CD8-positive, alpha-beta memory T cell (primary cell): ENCODE measurements around the gene PDE11A. TPM values are rescaled to one million over a fixed set of nuclear protein-coding genes. Genes with fewer than 3 reads are reported as not detected.
A peak's percentile ranks its signal among the peaks of the same experiment; 100 is the strongest.

Experiments
- CTCF ChIA-PET: fragments of 350-600 bp; sonication (Branson Sonifier 250); formaldehyde crosslinking; loops from one replicate; lab custom pipeline; 2021; ENCODE audit warnings: antibody characterized with exemption; lab: Charles Lee
- POLR2A ChIA-PET: fragments of 350-600 bp; sonication (Branson Sonifier 250); formaldehyde crosslinking; loops from one replicate; lab custom pipeline; 2021; ENCODE audit warnings: antibody characterized with exemption; lab: Charles Lee
- DNase-seq, 5 donors: peaks; one replicate each; pipeline versions ENCODE4 v3.0.0 to v3.0.0-alpha.2; 2020 to 2022; ENCODE audit warnings: mixed read lengths in 1 of 5
- H3K27ac ChIP-seq: one replicate; pipeline ENCODE4 v1.7.0; 2013; ENCODE audit warnings: low read depth, mild to moderate bottlenecking, low read length, moderate library complexity
- H3K27me3 ChIP-seq: 2 replicates; pipeline ENCODE4 v1.7.0; 2013; ENCODE audit warnings: low read length, mild to moderate bottlenecking; ENCODE audit not compliant: insufficient read depth, poor library complexity, severe bottlenecking
- H3K36me3 ChIP-seq: 2 replicates; pipeline ENCODE4 v1.7.0; 2013; ENCODE audit warnings: mild to moderate bottlenecking, low read length, moderate library complexity; ENCODE audit not compliant: insufficient read depth
- H3K4me1 ChIP-seq: 2 replicates; pipeline ENCODE4 v1.7.0; 2013; ENCODE audit warnings: mild to moderate bottlenecking, low read length, moderate library complexity; ENCODE audit not compliant: insufficient read depth
- H3K4me3 ChIP-seq: 2 replicates; pipeline ENCODE4 v1.7.0; 2013; ENCODE audit warnings: mild to moderate bottlenecking, low read length
- H3K9me3 ChIP-seq: 2 replicates; pipeline ENCODE4 v1.7.0; 2013; ENCODE audit warnings: mild to moderate bottlenecking, low read length
- H3K27ac Mint-ChIP-seq, 8 donors: one replicate each; pipeline ENCODE4 v1.8.0; 2020 to 2021; ENCODE audit warnings: mixed read lengths in 8 of 8, mild to moderate bottlenecking in 6 of 8, inconsistent platforms in 3 of 8, moderate library complexity in 3 of 8
- H3K27me3 Mint-ChIP-seq, 2 donors: one replicate each; pipeline ENCODE4 v1.8.0; 2020 to 2021; ENCODE audit warnings: mixed read lengths in 2 of 2, mild to moderate bottlenecking in 1 of 2, moderate library complexity in 1 of 2
- H3K36me3 Mint-ChIP-seq, 3 donors: one replicate each; pipeline ENCODE4 v1.8.0; 2020 to 2021; ENCODE audit warnings: mixed read lengths in 3 of 3, inconsistent platforms in 1 of 3, mild to moderate bottlenecking in 1 of 3
- H3K4me1 Mint-ChIP-seq, 3 donors: one replicate each; pipeline ENCODE4 v1.8.0; 2020 to 2021; ENCODE audit warnings: mixed read lengths in 3 of 3, inconsistent platforms in 1 of 3, mild to moderate bottlenecking in 1 of 3
- H3K4me3 Mint-ChIP-seq, 7 donors: one replicate each; pipeline ENCODE4 v1.8.0; 2020 to 2021; ENCODE audit warnings: mixed read lengths in 7 of 7, mild to moderate bottlenecking in 6 of 7, moderate library complexity in 4 of 7, inconsistent platforms in 2 of 7
- H3K9me3 Mint-ChIP-seq, 5 donors: one replicate each; pipeline ENCODE4 v1.8.0; 2020 to 2022; ENCODE audit warnings: mixed read lengths in 5 of 5, mild to moderate bottlenecking in 3 of 5, moderate library complexity in 2 of 5, inconsistent platforms in 1 of 5
- polyA plus RNA-seq: library from polyadenylated mRNA; unstranded; fragments of 300-500 nt; fragmentation: Illumina TruSeq; gene quantifications from one replicate; pipeline ENCODE4 v1.2.3, GENCODE V29; 2021
- total RNA-seq, 2 experiments: library from RNA; stranded (reverse); gene quantifications; one replicate each; pipeline ENCODE4 v1.2.3, GENCODE V29; 2021

The PDE11A gene
- total and polyA plus RNA-seq, 3 experiments from 2014 or later = not detected

DNA sequence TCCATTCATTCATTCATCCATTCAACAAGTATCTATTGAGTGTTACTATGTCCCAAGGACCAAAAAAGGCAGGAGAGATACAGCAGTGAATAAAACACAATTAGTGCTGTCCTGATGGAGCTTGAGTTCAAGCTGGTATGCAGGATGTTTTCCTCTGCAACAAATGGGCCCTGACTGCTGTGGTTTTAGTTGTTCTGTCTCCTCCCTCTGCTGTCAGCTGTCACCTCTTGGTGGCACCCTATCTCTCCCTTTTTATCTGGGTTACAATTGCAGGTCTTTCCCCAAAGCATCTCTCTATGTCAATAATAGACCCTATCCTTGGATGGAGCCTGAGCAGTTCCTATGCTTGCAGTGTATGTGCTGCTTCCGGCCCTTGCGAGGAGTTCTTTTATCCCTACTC lies 304.8 kb downstream of the PDE11A start:
- no peak overlapping the region for H3K4me3 Mint-ChIP-seq
- H3K4me1 Mint-ChIP-seq = peaks cover 4 to 5% (median 5%) of the 10 kb centered on the region in 3 donors
- POLR2A ChIA-PET = no interaction called here
- no peaks in the 10 kb centered on the region for H3K36me3 Mint-ChIP-seq
- no peaks in the 10 kb centered on the region for H3K9me3 ChIP-seq
- H3K36me3 ChIP-seq = no peaks in the 10 kb centered on the region
- H3K4me3 ChIP-seq = no peak overlapping the region
- H3K27me3 Mint-ChIP-seq = peaks cover 6 to 10% of the 10 kb centered on the region in 2 donors
- no peak overlapping the region for H3K27ac Mint-ChIP-seq
- no peaks in the 10 kb centered on the region for H3K4me1 ChIP-seq
- CTCF ChIA-PET = interaction anchor here (1.5 to 1.6 kb wide), 3 partner anchors 9 to 603 kb away, joined by 3 to 7 read pairs (median 4); no protein-coding TSS in a partner anchor
- no peaks in the 10 kb centered on the region for H3K27me3 ChIP-seq
- DNase-seq = no peak
- H3K9me3 Mint-ChIP-seq = no peaks in the 10 kb centered on the region
- no peak overlapping the region for H3K27ac ChIP-seq

DNA sequence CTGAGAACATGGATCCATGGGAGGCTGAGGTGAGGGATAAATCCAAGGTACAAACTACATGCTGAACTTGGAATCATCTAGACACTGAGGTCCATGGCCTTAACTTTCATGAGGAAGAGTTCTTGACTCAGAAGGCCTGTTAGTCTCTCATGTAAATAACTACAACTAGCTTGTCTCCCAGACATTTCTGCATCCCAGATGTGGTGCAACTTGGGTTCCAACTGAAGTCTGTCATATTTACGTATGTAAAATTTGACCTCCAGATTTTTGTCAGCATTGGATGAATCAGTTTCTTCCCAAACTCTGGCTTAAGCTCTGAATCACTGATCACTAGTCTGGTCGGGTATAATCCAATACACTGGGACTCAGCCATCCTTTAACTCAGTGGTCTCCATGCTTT lies 306.9 kb downstream of the PDE11A start:
- Histone ChIP-seq H3K27me3 (no peaks in the 10 kb centered on the region), H3K4me3 (no peak overlapping the region), H3K27ac (no peak overlapping the region), H3K4me1 (no peaks in the 10 kb centered on the region), H3K36me3 (no peaks in the 10 kb centered on the region), H3K9me3 (no peaks in the 10 kb centered on the region)
- no peaks in the 10 kb centered on the region for H3K36me3 Mint-ChIP-seq
- H3K9me3 Mint-ChIP-seq = no peaks in the 10 kb centered on the region
- H3K4me3 Mint-ChIP-seq = no peak overlapping the region
- peaks cover 3 to 5% (median 4%) of the 10 kb centered on the region in 3 donors for H3K4me1 Mint-ChIP-seq
- ChIA-PET POLR2A (no interaction called here), CTCF (interaction anchor here (0.9 kb wide), 2 partner anchors 15 to 430 kb away, joined by 3 to 4 read pairs; no protein-coding TSS in a partner anchor)
- no peak for DNase-seq
- no peak overlapping the region for H3K27ac Mint-ChIP-seq
- peaks cover 18 to 24% of the 10 kb centered on the region in 2 donors for H3K27me3 Mint-ChIP-seq

DNA sequence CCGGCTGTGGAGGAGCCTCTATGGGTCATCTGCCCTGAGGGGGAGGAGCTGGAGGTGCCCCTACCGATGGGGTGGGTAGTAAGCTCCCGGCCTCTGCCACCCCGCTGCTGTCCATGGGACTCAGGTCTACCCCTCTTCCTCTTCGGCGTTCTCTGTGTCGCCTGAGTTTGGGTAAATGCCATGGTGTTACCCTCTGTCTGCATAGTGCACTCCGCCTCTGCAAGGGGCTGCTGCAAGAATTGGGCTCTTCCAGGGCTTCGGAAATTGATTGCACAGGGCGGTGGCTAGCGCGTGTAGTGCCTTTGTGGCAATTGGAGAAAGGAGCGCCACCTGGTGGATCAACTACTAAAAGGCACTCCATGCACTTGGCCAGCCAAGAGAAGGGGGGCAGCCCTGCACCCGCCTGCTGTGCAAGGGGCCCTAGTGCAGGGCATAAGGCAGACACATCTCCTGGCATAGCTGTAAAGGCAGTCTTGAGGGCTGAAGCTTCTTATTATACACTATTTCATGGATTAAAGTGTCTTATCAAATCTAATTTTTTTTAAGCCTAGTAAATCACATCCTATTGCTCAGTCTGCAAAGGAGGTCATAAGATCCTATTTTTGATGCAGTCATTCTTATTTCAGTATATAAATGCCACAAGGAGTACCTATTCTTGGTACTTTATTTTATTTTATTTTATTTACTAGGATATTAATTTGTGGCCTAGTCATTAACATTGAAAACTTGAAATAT lies 308.9 kb downstream of the PDE11A start:
- peak overlapping the region in 1 of 8 donors; percentile 28 for H3K27ac Mint-ChIP-seq
- DNase-seq = peak; percentile 57 to 81 (median 66)
- Histone ChIP-seq H3K4me1 (no peaks in the 10 kb centered on the region), H3K9me3 (no peaks in the 10 kb centered on the region), H3K27ac (no peak overlapping the region), H3K27me3 (no peaks in the 10 kb centered on the region), H3K36me3 (no peaks in the 10 kb centered on the region), H3K4me3 (no peak overlapping the region)
- H3K4me1 Mint-ChIP-seq = peaks cover 3 to 5% (median 4%) of the 10 kb centered on the region in 3 donors
- H3K27me3 Mint-ChIP-seq = peaks cover 21 to 39% of the 10 kb centered on the region in 2 donors
- peak overlapping the region in 2 of 7 donors; percentile 32 to 46 for H3K4me3 Mint-ChIP-seq
- no peaks in the 10 kb centered on the region for H3K9me3 Mint-ChIP-seq
- H3K36me3 Mint-ChIP-seq = no peaks in the 10 kb centered on the region
- ChIA-PET POLR2A (no interaction called here), CTCF (interaction anchor here (0.9 to 2.6 kb wide), 12 partner anchors 9 to 599 kb away, joined by 3 to 34 read pairs (median 4); no protein-coding TSS in a partner anchor)

DNA sequence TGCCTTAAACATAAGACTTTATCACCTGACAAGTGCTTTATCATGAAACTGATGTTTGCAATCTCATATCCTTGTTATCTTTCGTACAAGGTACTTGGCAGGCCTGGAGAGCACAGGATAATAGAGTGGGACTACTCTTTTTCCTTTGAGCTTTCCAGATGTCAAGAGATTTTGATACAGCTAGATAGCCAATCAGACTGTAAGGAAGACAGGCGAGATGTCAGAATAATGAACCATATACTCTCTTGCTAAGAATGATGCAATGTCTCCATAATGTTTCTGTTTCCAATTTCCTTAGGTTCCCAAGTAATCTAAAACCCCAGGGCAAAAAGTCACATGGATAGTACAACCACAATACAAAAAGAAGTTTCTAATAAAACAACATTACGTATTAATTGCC lies 313.1 kb downstream of the PDE11A start:
- Histone ChIP-seq H3K4me1 (no peaks in the 10 kb centered on the region), H3K27ac (no peak overlapping the region), H3K27me3 (no peaks in the 10 kb centered on the region), H3K9me3 (no peaks in the 10 kb centered on the region), H3K4me3 (no peak overlapping the region), H3K36me3 (no peaks in the 10 kb centered on the region)
- Mint-ChIP-seq H3K4me3 (no peak overlapping the region), H3K27ac (no peak overlapping the region), H3K27me3 (peaks cover 36 to 70% of the 10 kb centered on the region in 2 donors), H3K9me3 (no peaks in the 10 kb centered on the region), H3K4me1 (peaks cover 3 to 5% (median 4%) of the 10 kb centered on the region in 3 donors), H3K36me3 (no peaks in the 10 kb centered on the region)
- POLR2A ChIA-PET = no interaction called here
- no peak for DNase-seq
- CTCF ChIA-PET = interaction anchor here (2.1 kb wide), 1 partner anchor 8 kb away, joined by 7 read pairs; no protein-coding TSS in a partner anchor

DNA sequence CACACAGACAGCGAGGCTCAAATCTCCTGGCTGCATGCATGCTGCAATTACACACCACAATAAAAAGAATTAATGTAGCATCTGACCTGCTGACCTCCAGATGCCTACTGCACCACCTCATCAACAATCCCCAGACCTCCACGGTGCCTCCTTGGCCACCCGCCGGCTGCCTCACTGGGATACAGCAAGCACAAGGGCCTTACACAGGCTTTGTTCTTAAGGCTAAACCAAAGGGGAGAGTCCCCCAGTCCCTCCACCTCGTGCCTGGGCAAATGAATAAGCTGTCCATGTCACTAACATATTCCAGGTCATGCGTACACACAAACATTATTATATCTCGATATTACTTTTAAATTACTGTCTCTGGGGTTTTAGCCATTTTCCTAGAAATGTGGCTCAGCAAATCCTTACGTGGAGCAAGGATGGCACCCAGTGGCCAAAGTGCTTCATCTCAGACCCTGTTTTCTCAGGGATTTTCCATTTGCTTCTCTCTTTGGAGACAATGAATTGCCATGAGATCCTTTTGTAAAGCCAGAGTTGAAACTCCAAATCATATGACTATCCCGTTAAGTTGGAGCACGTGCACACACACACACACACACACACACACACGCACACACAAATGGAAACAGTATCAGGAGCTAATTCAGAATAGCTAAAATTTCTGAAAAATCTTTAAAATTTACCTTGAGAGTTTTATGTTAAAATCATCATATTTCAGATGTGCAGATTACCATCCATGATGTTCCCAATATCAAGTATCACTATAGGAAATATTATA lies 313.8 kb downstream of the PDE11A start:
- ChIA-PET CTCF (interaction anchor here (2.1 kb wide), 1 partner anchor 8 kb away, joined by 7 read pairs; no protein-coding TSS in a partner anchor), POLR2A (no interaction called here)
- H3K27me3 Mint-ChIP-seq = peaks cover 36 to 70% of the 10 kb centered on the region in 2 donors
- no peaks in the 10 kb centered on the region for H3K27me3 ChIP-seq
- H3K9me3 ChIP-seq = no peaks in the 10 kb centered on the region
- DNase-seq = no peak
- no peak overlapping the region for H3K27ac Mint-ChIP-seq
- H3K27ac ChIP-seq = no peak overlapping the region
- no peaks in the 10 kb centered on the region for H3K36me3 ChIP-seq
- peaks cover 3 to 5% (median 4%) of the 10 kb centered on the region in 3 donors for H3K4me1 Mint-ChIP-seq
- H3K4me3 ChIP-seq = no peak overlapping the region
- H3K36me3 Mint-ChIP-seq = no peaks in the 10 kb centered on the region
- no peaks in the 10 kb centered on the region for H3K9me3 Mint-ChIP-seq
- no peaks in the 10 kb centered on the region for H3K4me1 ChIP-seq
- no peak overlapping the region for H3K4me3 Mint-ChIP-seq

DNA sequence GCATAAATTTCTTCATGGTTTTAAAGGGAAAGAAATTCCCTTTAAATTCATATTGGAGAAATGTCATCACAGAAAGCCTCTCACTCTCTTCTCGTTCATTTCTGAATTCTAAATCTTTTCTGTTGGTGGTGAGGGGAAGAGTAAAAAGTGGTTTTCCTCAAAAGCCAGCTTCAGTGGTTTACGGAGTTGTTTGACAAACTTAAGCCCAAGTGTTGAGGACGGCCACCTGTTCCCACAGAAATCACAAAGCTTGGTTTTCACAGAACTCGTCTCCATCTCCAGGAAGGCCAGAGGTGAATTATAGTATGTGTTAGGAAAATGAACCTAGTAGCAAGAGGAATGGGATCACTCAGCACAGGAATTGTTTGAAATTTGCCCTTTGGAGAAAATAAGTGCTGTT lies 316.2 kb downstream of the PDE11A start:
- Histone ChIP-seq H3K4me1 (no peaks in the 10 kb centered on the region), H3K36me3 (no peaks in the 10 kb centered on the region), H3K9me3 (no peaks in the 10 kb centered on the region), H3K27ac (no peak overlapping the region), H3K27me3 (no peaks in the 10 kb centered on the region), H3K4me3 (no peak overlapping the region)
- Mint-ChIP-seq H3K27ac (no peak overlapping the region), H3K9me3 (no peaks in the 10 kb centered on the region), H3K36me3 (no peaks in the 10 kb centered on the region), H3K4me3 (no peak overlapping the region), H3K4me1 (no peaks in the 10 kb centered on the region), H3K27me3 (peaks cover 20 to 59% of the 10 kb centered on the region in 2 donors)
- DNase-seq = no peak
- ChIA-PET CTCF (no interaction called here), POLR2A (no interaction called here)

DNA sequence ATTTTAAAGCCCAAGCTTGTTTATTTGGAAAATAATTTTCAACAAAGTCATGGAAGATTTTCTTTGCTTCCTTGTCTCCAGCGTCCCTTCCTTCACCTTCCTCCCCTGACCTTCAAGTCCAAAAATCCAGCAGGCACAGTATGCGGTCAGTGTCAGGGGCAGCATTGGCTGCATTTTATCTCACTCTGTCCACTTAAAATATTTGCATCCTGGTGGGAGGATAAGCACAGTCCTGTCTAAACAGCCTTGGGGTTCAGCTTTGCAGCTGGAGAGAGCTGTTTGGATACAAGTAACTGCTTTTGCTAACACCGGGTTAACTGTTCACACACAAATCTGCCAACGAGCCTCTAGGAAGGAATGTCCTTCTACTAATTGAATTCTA lies 318.1 kb downstream of the PDE11A start:
- H3K9me3 ChIP-seq = no peaks in the 10 kb centered on the region
- no peaks in the 10 kb centered on the region for H3K4me1 Mint-ChIP-seq
- no peaks in the 10 kb centered on the region for H3K27me3 ChIP-seq
- no peaks in the 10 kb centered on the region for H3K9me3 Mint-ChIP-seq
- H3K36me3 ChIP-seq = no peaks in the 10 kb centered on the region
- H3K36me3 Mint-ChIP-seq = no peaks in the 10 kb centered on the region
- H3K27ac Mint-ChIP-seq = no peak overlapping the region
- peaks cover 21 to 48% of the 10 kb centered on the region in 2 donors for H3K27me3 Mint-ChIP-seq
- POLR2A ChIA-PET = no interaction called here
- DNase-seq = no peak
- no peak overlapping the region for H3K27ac ChIP-seq
- H3K4me3 ChIP-seq = no peak overlapping the region
- H3K4me1 ChIP-seq = no peaks in the 10 kb centered on the region
- H3K4me3 Mint-ChIP-seq = no peak overlapping the region
- CTCF ChIA-PET = interaction anchor here (1.6 kb wide), 1 partner anchor 9 kb away, joined by 4 read pairs; no protein-coding TSS in a partner anchor
